CD4-positive, CD25-positive, alpha-beta regulatory T cell (primary cell): Measurements from ENCODE around the gene MRPL12. TPM values are rescaled to one million over a fixed set of nuclear protein-coding genes. Genes with fewer than 3 reads are reported as not detected.
"Not testable (repeated sequence)": the region's sequence is repeated elsewhere in the genome, so short reads cannot be mapped to it uniquely, and the experiment has no call there.

ENCODE experiments used
- ATAC-seq, 2 donors: fragments of 150-1000 bp; cut with Tn5 transposase; one replicate each; pipeline ENCODE4 v1.10.0; 2021; ENCODE audit warnings: low read depth in 2 of 2, moderate number of reproducible peaks in 2 of 2, moderate library complexity in 1 of 2
- DNase-seq, 3 donors: peaks; one replicate each; pipeline versions ENCODE4 v3.0.0 to v3.0.0-alpha.2; 2012 to 2022; ENCODE audit warnings: mixed read lengths in 1 of 3
- H3K27ac ChIP-seq: one replicate; pipeline ENCODE4 v1.7.0; 2013; ENCODE audit warnings: mild to moderate bottlenecking, low read length; ENCODE audit not compliant: insufficient read depth, poor library complexity, severe bottlenecking
- H3K27me3 ChIP-seq: one replicate; pipeline ENCODE4 v1.7.0; 2013; ENCODE audit warnings: low read length; ENCODE audit not compliant: control insufficient read depth, insufficient read depth
- H3K36me3 ChIP-seq: one replicate; pipeline ENCODE4 v1.7.0; 2013; ENCODE audit warnings: mild to moderate bottlenecking, low read length, moderate library complexity; ENCODE audit not compliant: control insufficient read depth, insufficient read depth
- H3K4me1 ChIP-seq: 2 replicates; pipeline ENCODE4 v1.7.0; 2013; ENCODE audit warnings: mild to moderate bottlenecking, low read length; ENCODE audit not compliant: insufficient read depth, control insufficient read depth, poor library complexity, severe bottlenecking
- H3K4me3 ChIP-seq: one replicate; pipeline ENCODE4 v1.7.0; 2013; ENCODE audit warnings: low read depth, mild to moderate bottlenecking, low read length, moderate library complexity
- H3K9me3 ChIP-seq, 2 experiments: 1 replicate in 1 of 2; 2 replicates in 1 of 2; pipeline ENCODE4 v1.7.0; 2013; ENCODE audit warnings: low read length in 2 of 2, mild to moderate bottlenecking in 1 of 2, moderate library complexity in 1 of 2; ENCODE audit not compliant: control insufficient read depth in 2 of 2
- H3K27ac Mint-ChIP-seq, 3 donors: one replicate each; pipeline ENCODE4 v1.8.0; 2020 to 2022; ENCODE audit warnings: mild to moderate bottlenecking in 3 of 3, mixed read lengths in 3 of 3, moderate library complexity in 2 of 3
- H3K27me3 Mint-ChIP-seq: one replicate; pipeline ENCODE4 v1.8.0; 2022; ENCODE audit warnings: mild to moderate bottlenecking, mixed read lengths
- H3K36me3 Mint-ChIP-seq: one replicate; pipeline ENCODE4 v1.8.0; 2020; ENCODE audit warnings: mixed read lengths
- H3K4me1 Mint-ChIP-seq, 4 donors: one replicate each; pipeline ENCODE4 v1.8.0; 2020 to 2022; ENCODE audit warnings: mixed read lengths in 4 of 4, mild to moderate bottlenecking in 1 of 4
- H3K4me3 Mint-ChIP-seq, 4 donors: one replicate each; pipeline ENCODE4 v1.8.0; 2020 to 2022; ENCODE audit warnings: mild to moderate bottlenecking in 4 of 4, mixed read lengths in 4 of 4, moderate library complexity in 3 of 4
- H3K9me3 Mint-ChIP-seq, 7 donors: one replicate each; pipeline ENCODE4 v1.8.0; 2020 to 2022; ENCODE audit warnings: mixed read lengths in 7 of 7, mild to moderate bottlenecking in 3 of 7, moderate library complexity in 2 of 7
- polyA plus RNA-seq, 4 donors: library from polyadenylated mRNA; unstranded; fragments of 300-500 nt; fragmentation: Illumina TruSeq; gene quantifications; one replicate each; pipeline ENCODE4 v1.2.3, GENCODE V29; 2021
- total RNA-seq: library from RNA; stranded (reverse); gene quantifications from one replicate; pipeline ENCODE4 v1.2.3, GENCODE V29; 2022

MRPL12 gene
- total and polyA plus RNA-seq, 5 donors from 2014 or later = 18.5 to 49.2 (median 45.4) TPM

GRCh38 chr17:81737947-81738800, 35.0 kb downstream of the MRPL12 start:
- H3K27me3 Mint-ChIP-seq = peaks cover 25% of the 10 kb centered on the region
- ATAC-seq = no peak
- no peaks in the 10 kb centered on the region for H3K27me3 ChIP-seq

GRCh38 chr17:81738801-81739393, 35.7 kb downstream of the MRPL12 start:
- H3K36me3 ChIP-seq = no peaks in the 10 kb centered on the region
- no peak for DNase-seq
- H3K27ac Mint-ChIP-seq = no peak overlapping the region

More at GRCh38 chr17:81737947-81738800, 35.0 kb downstream of the MRPL12 start:
- no peak overlapping the region for H3K27ac ChIP-seq
- H3K36me3 Mint-ChIP-seq = no peaks in the 10 kb centered on the region
- no peak for DNase-seq
- peaks cover 0 to 2% (median 0%) of the 10 kb centered on the region in 7 donors for H3K9me3 Mint-ChIP-seq
- no peak overlapping the region for H3K27ac Mint-ChIP-seq
- no peaks in the 10 kb centered on the region for H3K9me3 ChIP-seq
- no peaks in the 10 kb centered on the region for H3K36me3 ChIP-seq
- H3K4me1 Mint-ChIP-seq = peaks cover 0 to 10% (median 2%) of the 10 kb centered on the region in 4 donors
- peaks cover 4% of the 10 kb centered on the region for H3K4me1 ChIP-seq
- no peak overlapping the region for H3K4me3 Mint-ChIP-seq
- H3K4me3 ChIP-seq = no peak overlapping the region

GRCh38 chr17:81739593-81739992, 36.4 kb downstream of the MRPL12 start:
- H3K4me3 ChIP-seq, H3K4me1 ChIP-seq, H3K9me3 ChIP-seq, H3K27me3 ChIP-seq, H3K4me1 Mint-ChIP-seq, H3K9me3 Mint-ChIP-seq, H3K27ac ChIP-seq, H3K36me3 Mint-ChIP-seq, DNase-seq, H3K27ac Mint-ChIP-seq, H3K36me3 ChIP-seq, H3K4me3 Mint-ChIP-seq, ATAC-seq: not testable (repeated sequence)
- H3K27me3 Mint-ChIP-seq = peaks cover 20% of the 10 kb centered on the region

More at GRCh38 chr17:81738801-81739393, 35.7 kb downstream of the MRPL12 start:
- Mint-ChIP-seq H3K9me3 (peaks cover 0 to 2% (median 0%) of the 10 kb centered on the region in 7 donors), H3K36me3 (no peaks in the 10 kb centered on the region), H3K4me3 (no peak overlapping the region), H3K27me3 (peaks cover 20% of the 10 kb centered on the region), H3K4me1 (peaks cover 0 to 7% (median 2%) of the 10 kb centered on the region in 4 donors)
- H3K4me1 ChIP-seq = peaks cover 4% of the 10 kb centered on the region
- no peaks in the 10 kb centered on the region for H3K9me3 ChIP-seq
- no peaks in the 10 kb centered on the region for H3K27me3 ChIP-seq
- no peak overlapping the region for H3K4me3 ChIP-seq
- ATAC-seq = no peak
- no peak overlapping the region for H3K27ac ChIP-seq

DNA sequence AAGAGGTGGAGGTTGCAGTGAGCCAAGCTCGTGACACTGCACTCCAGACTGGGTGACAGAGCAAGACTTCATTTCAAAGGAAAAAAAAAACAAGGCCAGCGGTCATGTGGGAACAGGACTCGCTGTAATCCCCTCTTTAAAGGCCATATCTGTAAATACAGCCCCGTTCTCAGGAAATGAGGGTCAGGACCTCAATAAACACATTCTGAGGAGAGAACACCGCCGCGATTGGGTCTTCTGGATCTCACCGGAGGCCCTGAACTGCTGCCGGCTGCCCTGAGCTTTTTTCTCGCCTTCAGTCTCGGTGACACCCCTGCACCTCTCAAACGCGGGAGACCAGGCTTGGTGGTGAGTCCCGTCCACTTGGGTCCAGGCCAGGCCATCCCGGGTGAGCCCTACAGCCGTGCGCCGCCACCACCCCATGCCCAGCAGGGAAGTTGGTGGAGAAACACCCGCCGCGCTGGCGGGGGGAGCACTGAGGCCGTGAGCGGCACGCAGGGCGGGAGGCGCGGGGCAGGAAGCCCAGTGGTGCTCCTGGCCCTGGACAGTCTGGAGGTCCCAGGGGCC, 37.3 kb downstream of the MRPL12 start:
- no peak overlapping the region for H3K27ac Mint-ChIP-seq
- H3K36me3 Mint-ChIP-seq = no peaks in the 10 kb centered on the region
- H3K27me3 Mint-ChIP-seq = peaks cover 20% of the 10 kb centered on the region
- H3K4me1 Mint-ChIP-seq = peaks cover 0 to 5% (median 2%) of the 10 kb centered on the region in 4 donors
- no peak overlapping the region for H3K4me3 Mint-ChIP-seq
- Histone ChIP-seq H3K27me3 (no peaks in the 10 kb centered on the region), H3K36me3 (no peaks in the 10 kb centered on the region), H3K9me3 (no peaks in the 10 kb centered on the region), H3K4me1 (peaks cover 4% of the 10 kb centered on the region), H3K4me3 (no peak overlapping the region), H3K27ac (no peak overlapping the region)
- DNase-seq = no peak
- no peak for ATAC-seq
- H3K9me3 Mint-ChIP-seq = peaks cover 0 to 2% (median 0%) of the 10 kb centered on the region in 7 donors

GRCh38 chr17:81741049-81741593, 38.0 kb downstream of the MRPL12 start:
- ATAC-seq = no peak
- Histone ChIP-seq H3K27ac (no peak overlapping the region), H3K4me3 (no peak overlapping the region), H3K4me1 (no peaks in the 10 kb centered on the region), H3K36me3 (no peaks in the 10 kb centered on the region), H3K9me3 (no peaks in the 10 kb centered on the region), H3K27me3 (no peaks in the 10 kb centered on the region)
- Mint-ChIP-seq H3K36me3 (no peaks in the 10 kb centered on the region), H3K27me3 (peaks cover 14% of the 10 kb centered on the region), H3K27ac (no peak overlapping the region), H3K9me3 (peaks cover 0 to 2% (median 0%) of the 10 kb centered on the region in 7 donors), H3K4me1 (no peaks in the 10 kb centered on the region), H3K4me3 (no peak overlapping the region)
- no peak for DNase-seq

- Histone ChIP-seq H3K36me3 (no peaks in the 10 kb centered on the region), H3K4me3 (no peak overlapping the region), H3K27ac (no peak overlapping the region), H3K4me1 (no peaks in the 10 kb centered on the region), H3K27me3 (no peaks in the 10 kb centered on the region), H3K9me3 (no peaks in the 10 kb centered on the region)
- Mint-ChIP-seq H3K36me3 (no peaks in the 10 kb centered on the region), H3K4me1 (no peaks in the 10 kb centered on the region), H3K9me3 (peaks cover 0 to 2% (median 0%) of the 10 kb centered on the region in 7 donors), H3K27me3 (peaks cover 9% of the 10 kb centered on the region), H3K27ac (no peak overlapping the region), H3K4me3 (no peak overlapping the region)
- no peak for DNase-seq
- no peak for ATAC-seq
Observed at GRCh38 chr17:81741594-81742452, 38.7 kb downstream of the MRPL12 start.
